K562 (cell line): ENCODE results near the gene TPBG.

Source experiments
- FOS ChIP-seq: IDR thresholded peaks from 3 replicates; pipeline ENCODE4 v1.6.1; 2011; ENCODE audit not compliant: insufficient read length; ENCODE audit errors: extremely low read depth
- FOXA1 ChIP-seq: fragments of 450-650 bp; IDR thresholded peaks from 2 replicates; pipeline ENCODE4 v1.6.1; 2016; ENCODE audit warnings: mild to moderate bottlenecking, borderline replicate concordance
- HDAC8 ChIP-seq: fragments of 450-650 bp; IDR thresholded peaks from 2 replicates; pipeline ENCODE4 v1.6.1; 2016; ENCODE audit warnings: mild to moderate bottlenecking, missing genetic modification characterization, moderate library complexity, missing compliant biosample characterization
- PHF8 ChIP-seq: fragments of 200-600 bp; sonication (generic); IDR thresholded peaks from 2 replicates; pipeline ENCODE4 v1.6.1; 2012; ENCODE audit warnings: mixed run types, mild to moderate bottlenecking, inconsistent platforms, low read length, moderate library complexity, borderline replicate concordance
- RCOR1 ChIP-seq, 2 experiments: IDR thresholded peaks; 2 replicates each; pipeline ENCODE4 v1.6.1; 2012; ENCODE audit warnings: low read depth in 2 of 2, low read length in 2 of 2, borderline replicate concordance in 1 of 2, improper control_type of control experiment in 1 of 2
- RUNX1 ChIP-seq: sonication (generic); IDR thresholded peaks from 2 replicates; pipeline ENCODE4 v1.6.1; 2016; ENCODE audit warnings: antibody characterized with exemption, low read depth
- SNRNP70 ChIP-seq: fragments of 200-400 bp; formaldehyde crosslinking; optimal IDR thresholded peaks from 2 replicates; pipeline ENCODE3; 2017; ENCODE audit warnings: low read depth, low read length
- TCF7 ChIP-seq: sonication (generic); IDR thresholded peaks from 2 replicates; pipeline ENCODE4 v1.6.1; 2016; ENCODE audit warnings: antibody characterized with exemption, borderline replicate concordance
- ZNF12 ChIP-seq: sonication (generic); formaldehyde crosslinking; IDR thresholded peaks from 2 replicates; pipeline ENCODE4 v1.4.0; 2020; ENCODE audit warnings: mild to moderate bottlenecking, missing genetic modification reagents
- ZNF124 ChIP-seq: sonication (generic); formaldehyde crosslinking; IDR thresholded peaks from 2 replicates; pipeline ENCODE4 v1.8.1; 2022; ENCODE audit warnings: missing genetic modification reagents

- TF ChIP-seq HDAC8 (tag) (no peak), FOXA1 (no peak), PHF8 (no peak), TCF7 (no peak), ZNF12 (CRISPR knock-in tag) (no peak), ZNF124 (no peak), FOS (no peak), SNRNP70 (no peak), RUNX1 (no peak), RCOR1 (IDR thresholded peaks at IDR 0.05; ENCODE audit: borderline replicate concordance in 1 of 2, low read depth in 2 of 2, low read length in 2 of 2) (no peak)
Observed at GRCh38 chr6:82364087-82365015, 734 bp downstream of the TPBG start.
